Measurements from ENCODE around the gene KRTDAP.

KRTDAP gene

DNA sequence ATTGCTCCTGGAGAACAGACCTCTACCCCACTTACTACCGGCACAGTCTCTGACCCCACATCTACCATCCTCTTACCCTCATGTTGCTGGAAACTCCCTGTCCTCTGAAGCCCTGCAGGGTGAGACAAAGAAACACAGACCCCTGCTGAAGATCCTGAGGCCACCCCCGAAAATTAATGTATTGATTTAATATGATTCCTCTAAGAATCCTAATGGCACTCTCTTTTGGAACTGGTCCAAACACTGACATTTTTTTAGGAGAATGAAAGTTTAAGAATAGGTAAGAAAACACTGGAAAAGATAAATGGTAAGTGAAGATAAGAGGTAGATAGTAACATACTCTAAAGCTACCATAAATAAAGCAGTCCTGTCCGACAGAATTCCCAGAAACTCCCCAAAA lies 17.9 kb upstream of the KRTDAP start:
- TF ChIP-seq, protein P1, sequence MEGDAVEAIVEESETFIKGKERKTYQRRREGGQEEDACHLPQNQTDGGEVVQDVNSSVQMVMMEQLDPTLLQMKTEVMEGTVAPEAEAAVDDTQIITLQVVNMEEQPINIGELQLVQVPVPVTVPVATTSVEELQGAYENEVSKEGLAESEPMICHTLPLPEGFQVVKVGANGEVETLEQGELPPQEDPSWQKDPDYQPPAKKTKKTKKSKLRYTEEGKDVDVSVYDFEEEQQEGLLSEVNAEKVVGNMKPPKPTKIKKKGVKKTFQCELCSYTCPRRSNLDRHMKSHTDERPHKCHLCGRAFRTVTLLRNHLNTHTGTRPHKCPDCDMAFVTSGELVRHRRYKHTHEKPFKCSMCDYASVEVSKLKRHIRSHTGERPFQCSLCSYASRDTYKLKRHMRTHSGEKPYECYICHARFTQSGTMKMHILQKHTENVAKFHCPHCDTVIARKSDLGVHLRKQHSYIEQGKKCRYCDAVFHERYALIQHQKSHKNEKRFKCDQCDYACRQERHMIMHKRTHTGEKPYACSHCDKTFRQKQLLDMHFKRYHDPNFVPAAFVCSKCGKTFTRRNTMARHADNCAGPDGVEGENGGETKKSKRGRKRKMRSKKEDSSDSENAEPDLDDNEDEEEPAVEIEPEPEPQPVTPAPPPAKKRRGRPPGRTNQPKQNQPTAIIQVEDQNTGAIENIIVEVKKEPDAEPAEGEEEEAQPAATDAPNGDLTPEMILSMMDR (IDR thresholded peaks at IDR 0.05; ENCODE audit: insufficient read depth, low read depth, low read length, missing control alignments) = no peak
- no peak for DNase-seq (ENCODE audit: low read depth)
- H3K4me3 ChIP-seq (ENCODE audit: low read length) = no peak overlapping the region

DNA sequence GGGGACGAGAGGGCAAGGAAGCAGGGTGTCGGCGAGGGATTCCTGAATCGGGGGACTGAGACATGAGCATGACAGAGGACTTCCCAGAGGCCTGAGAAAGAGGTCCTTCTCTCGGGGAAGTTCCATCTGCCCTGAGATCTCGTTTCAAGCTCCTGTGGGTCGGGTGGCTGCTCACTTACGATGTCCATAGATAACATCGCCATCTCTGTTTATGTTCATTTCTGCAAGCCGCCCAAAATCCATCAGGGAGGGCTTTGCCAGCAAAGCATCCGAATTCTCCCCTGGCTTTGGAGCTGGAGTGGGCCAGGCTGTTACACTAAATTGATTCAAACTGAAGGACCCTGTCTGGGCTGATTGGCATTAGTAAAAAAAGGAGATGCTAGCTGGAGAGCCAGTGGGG lies 17.3 kb upstream of the KRTDAP start:
- TF ChIP-seq, protein P1 (IDR thresholded peaks at IDR 0.05; ENCODE audit: insufficient read depth, low read depth, low read length, missing control alignments) = no peak
- no peak overlapping the region for H3K4me3 ChIP-seq (ENCODE audit: low read length)
- DNase-seq (ENCODE audit: low read depth) = no peak

DNA sequence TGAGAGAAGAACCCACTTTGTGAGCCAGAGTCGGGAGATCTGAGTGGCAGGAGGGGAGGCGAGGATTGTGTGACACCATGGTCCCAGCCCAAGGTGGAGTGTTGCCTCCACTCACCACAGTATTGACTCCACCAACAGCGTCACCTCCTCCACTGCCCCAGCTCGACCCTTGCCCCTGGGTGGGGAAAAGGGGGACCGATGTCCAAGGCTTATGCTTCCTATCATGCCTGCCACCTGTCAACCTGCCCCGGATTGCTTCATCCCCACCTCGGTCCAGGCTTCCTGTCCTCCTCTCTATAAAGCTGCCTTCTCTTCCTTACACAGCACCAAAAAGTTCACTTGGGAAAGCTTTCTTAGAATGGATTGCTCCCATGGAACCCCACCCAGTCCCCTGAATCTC lies 15.7 kb upstream of the KRTDAP start:
- TF ChIP-seq, protein P1 (IDR thresholded peaks at IDR 0.05; ENCODE audit: insufficient read depth, low read depth, low read length, missing control alignments) = no peak
- H3K4me3 ChIP-seq (ENCODE audit: low read length) = no peak overlapping the region
- DNase-seq (ENCODE audit: low read depth) = no peak

DNA sequence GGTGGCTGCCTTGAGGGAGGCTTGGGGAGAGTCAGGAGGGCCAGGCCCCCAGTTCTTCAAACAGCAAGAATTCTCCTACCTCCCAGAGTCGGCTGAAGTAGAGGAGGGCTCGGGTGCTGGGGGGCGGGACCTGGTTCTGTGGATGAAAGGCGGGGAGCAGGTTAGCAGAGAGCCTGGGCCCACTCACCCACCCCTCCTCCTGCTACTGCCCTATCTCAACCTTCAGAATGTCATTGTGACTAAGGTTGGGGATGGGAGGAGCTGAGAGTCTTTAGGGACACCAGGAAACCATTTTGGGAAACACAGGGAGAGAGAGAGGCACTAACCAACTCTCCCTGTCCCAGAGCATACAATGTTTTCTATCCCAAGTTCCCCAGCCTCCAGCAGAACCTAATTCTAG lies 12.5 kb upstream of the KRTDAP start:
- TF ChIP-seq, protein P1 (IDR thresholded peaks at IDR 0.05; ENCODE audit: insufficient read depth, low read depth, low read length, missing control alignments) = no peak
- no peak for DNase-seq (ENCODE audit: low read depth)
- H3K4me3 ChIP-seq (ENCODE audit: low read length) = no peak overlapping the region

DNA sequence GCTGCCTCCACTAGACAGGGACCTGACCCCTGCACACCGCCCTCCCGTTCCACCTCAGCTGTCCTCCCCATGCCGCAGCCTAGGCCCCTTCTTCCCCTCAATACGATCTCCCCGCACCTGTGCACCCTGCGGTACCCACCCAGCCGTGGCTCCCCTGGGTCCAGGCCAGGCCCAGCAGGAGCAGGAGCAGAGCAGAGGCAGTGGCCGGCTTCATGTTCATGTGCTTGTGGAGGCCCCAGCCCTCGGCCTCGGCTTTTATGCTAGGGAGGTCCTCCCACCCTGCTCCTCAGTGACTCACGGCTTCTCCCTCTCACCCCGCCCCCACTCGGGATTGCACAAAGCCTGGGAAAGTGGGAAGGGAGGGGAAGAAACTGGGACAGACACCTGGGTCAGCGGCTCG lies 11.4 kb upstream of the KRTDAP start:
- TF ChIP-seq, protein P1 (IDR thresholded peaks at IDR 0.05; ENCODE audit: insufficient read depth, low read depth, low read length, missing control alignments) = no peak
- DNase-seq (ENCODE audit: low read depth) = no peak
- peak overlapping the region; percentile 41 for H3K4me3 ChIP-seq (ENCODE audit: low read length)

DNA sequence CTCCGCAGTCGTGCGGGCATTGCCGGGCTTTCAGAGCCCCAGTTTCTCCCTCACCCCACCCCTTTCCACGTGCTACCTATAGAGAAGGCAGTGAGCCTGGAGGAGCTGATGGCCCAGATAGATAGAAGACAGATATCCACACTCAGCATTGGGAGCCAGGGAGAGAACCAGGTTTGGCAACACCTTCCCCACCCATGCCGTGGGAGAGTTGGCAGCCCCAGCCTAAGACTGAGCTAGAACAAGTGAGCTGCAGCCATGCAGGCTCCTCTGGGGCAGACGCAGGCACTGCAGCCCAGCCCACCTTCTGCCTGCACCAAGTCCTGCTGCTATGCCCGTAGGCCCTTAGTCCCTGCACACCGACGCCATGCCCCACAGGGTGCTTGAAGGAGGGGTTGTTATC lies 10.3 kb upstream of the KRTDAP start:
- no peak for DNase-seq (ENCODE audit: low read depth)
- H3K4me3 ChIP-seq (ENCODE audit: low read length) = peak overlapping the region; percentile 41
- TF ChIP-seq, protein P1 (IDR thresholded peaks at IDR 0.05; ENCODE audit: insufficient read depth, low read depth, low read length, missing control alignments) = no peak

DNA sequence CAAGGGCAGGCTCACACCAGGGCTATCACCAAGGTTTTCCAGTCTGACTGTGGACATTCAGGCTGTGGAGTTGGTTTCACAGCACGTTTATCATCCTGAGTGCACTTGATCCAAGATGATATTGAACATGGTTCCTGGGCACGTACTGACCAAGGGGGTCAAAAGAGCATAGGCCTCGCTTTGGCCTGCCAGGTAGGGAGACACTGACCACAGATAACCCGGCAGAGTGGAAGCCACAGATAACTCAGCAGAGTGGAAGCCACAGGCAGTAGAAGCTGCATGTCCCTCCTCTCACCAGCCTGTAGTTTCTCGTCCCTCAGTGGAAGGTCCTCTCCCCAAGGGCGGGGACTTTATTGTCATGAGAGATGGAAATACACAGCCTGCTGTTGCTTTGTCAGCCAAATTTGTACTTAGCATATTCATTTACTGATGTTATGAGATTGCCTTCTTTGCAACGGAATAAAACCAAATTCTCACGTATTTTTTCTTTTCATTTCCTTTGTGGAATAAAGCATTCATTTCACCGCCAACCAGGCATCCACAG lies 8.8 kb upstream of the KRTDAP start:
- TF ChIP-seq, protein P1 (IDR thresholded peaks at IDR 0.05; ENCODE audit: insufficient read depth, low read depth, low read length, missing control alignments) = no peak
- no peak for DNase-seq (ENCODE audit: low read depth)
- H3K4me3 ChIP-seq (ENCODE audit: low read length) = no peak overlapping the region

All from epithelial cell of esophagus (primary cell).